Forelimb muscle (tissue), 1 donor: Measurements from ENCODE around the gene F8A1. TPM values are rescaled to one million over a fixed set of nuclear protein-coding genes. Genes with fewer than 3 reads are reported as not detected.
"Not testable (repeated sequence)": the region's sequence is repeated elsewhere in the genome, so short reads cannot be mapped to it uniquely, and the experiment has no call there.

Experiments
- DNase-seq: peaks from one replicate; pipeline ENCODE4 v3.0.0-alpha.2; 2013; ENCODE audit warnings: low read depth
- polyA plus RNA-seq: library from polyadenylated mRNA; unstranded; fragments of 120-200 nt; gene quantifications from one replicate; pipeline ENCODE4 v1.2.1, GENCODE V29; 2013; ENCODE audit not compliant: insufficient read length

Gene F8A1
- polyA plus RNA-seq = 8.1 TPM

DNA sequence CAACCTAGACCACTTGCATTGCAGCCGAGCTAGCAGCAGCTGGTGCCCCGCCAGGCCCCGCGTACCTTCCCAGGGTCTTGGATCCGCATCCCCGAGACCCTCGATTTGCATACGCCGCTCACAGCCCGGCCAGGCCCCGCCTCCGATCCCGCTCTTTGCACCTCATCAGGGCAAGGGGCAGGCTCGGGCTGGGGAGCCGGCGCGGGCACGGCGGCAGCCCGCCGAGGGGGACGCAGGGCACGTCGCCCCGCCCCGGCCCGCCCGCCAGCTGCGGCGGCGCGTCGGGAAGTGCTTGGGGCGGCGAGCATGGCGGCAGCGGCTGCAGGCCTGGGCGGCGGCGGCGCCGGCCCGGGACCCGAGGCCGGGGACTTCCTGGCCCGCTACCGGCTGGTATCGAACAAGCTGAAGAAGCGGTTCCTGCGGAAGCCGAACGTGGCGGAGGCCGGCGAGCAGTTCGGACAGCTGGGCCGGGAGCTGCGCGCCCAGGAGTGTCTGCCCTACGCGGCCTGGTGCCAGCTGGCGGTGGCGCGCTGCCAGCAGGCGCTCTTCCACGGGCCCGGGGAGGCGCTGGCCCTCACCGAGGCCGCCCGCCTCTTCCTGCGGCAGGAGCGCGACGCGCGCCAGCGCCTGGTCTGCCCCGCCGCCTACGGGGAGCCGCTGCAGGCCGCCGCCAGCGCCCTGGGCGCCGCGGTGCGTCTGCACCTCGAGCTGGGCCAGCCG is at the start of gene F8A1:
F8A1 (plus strand) TSS at position 287 of the 720 bp plus-strand sequence; CDS start at position 307, 20 bp downstream.
- DNase-seq = not testable (repeated sequence)

DNA sequence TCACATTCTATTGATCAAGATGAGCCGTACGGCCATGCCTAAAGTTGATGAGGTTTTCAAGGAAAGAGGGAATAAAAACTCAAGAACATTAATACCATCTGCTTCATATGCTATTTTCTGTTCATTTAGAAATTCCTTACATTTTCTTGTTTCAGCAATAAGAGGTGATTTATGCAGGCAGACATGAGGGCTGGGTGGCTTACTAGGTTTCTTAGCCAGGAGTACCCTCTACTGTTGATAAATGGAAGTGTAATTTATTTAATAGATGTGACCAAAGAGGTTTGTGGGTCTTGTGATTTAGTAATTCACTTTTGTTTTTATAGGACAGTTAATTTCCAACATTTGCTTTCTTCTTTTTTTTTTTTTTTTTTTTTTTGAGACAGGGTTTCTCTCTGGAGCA is 45.3 kb upstream of the F8A1 start:
- peak; percentile 9 for DNase-seq

DNA sequence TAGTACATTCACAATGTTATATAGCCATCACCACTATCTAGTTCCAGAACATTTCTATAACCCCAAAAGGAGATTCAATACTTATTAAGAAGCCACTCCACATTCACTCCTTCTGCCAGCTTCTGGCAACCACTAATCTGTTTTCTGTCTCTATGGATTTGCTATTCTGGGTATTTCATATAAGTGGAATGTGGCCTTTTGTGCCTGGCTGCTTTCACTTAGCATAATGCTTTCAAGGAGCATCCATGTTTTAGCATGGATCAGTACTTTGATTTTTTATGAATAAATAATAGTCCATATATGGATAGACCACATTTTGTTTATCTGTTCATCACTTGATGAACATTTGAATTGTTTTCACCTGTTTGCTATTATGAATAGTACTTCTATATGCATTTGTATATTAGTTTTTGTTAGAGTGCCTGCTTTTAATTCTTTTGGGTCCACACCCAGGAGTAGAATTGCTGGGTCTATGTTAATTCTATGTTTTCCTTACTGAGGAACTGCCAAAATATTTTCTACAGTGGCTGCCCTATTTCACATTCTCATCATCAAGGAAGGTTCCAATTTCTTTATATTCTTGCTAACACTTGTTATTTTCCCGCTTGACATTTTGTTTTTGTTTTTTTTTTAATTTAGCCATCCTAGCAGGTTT is 35.1 kb upstream of the F8A1 start:
- DNase-seq = no peak

DNA sequence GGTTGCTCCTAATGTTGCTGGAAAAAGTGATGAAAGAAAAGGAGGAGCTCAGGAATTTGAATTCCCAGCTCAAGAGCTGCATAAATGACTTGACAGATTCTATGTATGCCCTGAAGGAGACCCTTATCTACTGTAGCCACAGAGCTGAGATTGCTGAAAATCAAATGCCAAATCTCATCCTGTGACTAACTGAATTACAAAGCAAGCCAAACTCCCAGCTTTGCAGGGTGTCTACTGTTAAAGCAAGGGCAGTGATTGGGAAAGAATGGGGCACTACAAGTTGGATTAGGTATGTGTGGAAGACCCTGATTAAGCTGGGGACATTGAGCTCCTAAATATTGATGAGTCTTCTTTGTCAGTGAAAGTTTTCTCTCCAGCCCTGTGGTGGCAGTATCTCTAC is 30.9 kb upstream of the F8A1 start:
- no peak for DNase-seq

DNA sequence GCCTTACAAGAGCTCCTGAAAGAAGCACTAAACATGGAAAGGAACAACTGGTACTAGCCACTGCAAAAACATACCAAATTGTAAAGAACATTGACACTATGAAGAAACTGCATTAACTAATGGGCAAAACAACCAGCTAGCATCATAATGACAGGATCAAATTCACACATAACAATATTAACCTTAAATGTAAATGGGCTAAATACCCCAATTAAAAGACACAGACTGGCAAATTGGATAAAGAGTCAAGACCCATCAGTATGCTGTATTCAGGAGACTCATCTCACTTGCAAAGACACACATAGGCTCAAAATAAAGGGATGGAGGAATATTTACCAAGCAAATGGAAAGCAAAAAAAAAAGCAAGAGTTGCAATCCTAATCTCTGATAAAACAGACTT is 17.6 kb upstream of the F8A1 start:
- DNase-seq = not testable (repeated sequence)

DNA sequence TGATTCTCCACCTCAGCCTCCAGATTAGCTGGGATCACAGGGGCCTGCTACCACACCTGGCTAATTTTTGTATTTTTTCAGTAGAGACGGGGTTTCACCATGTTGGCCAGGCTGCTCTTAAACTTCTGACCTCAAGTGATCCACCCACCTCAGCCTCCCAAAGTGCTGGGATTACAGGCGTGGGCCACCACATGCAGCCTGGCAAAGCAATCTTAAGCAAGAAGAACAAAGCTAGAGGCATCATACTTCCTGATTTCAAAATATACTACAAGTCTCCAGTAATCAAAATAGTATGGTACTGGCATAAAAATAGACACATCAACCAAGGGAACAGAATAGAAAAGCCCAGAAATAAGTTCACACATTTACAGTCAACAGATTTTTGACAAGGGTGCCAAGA is 12.8 kb upstream of the F8A1 start:
- no peak for DNase-seq

DNA sequence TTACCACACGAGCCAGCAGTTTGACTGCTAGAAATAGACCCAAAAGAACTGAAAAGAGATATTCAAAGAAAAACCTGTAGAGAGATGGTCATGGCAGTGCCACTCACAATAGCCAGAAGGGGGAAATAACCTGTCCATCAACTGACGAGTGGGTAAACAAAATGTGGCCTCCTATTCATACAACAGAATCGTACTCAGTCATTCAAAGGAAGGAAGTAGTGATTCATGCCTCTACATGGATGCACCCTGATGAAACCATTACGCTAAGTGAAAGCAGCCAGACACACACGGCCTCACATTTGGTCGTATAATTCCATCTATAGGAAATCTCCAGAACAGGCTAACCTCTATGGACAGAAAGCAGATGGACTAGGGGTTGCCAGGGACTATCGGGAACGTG is 2.1 kb upstream of the F8A1 start:
- not testable (repeated sequence) for DNase-seq

DNA sequence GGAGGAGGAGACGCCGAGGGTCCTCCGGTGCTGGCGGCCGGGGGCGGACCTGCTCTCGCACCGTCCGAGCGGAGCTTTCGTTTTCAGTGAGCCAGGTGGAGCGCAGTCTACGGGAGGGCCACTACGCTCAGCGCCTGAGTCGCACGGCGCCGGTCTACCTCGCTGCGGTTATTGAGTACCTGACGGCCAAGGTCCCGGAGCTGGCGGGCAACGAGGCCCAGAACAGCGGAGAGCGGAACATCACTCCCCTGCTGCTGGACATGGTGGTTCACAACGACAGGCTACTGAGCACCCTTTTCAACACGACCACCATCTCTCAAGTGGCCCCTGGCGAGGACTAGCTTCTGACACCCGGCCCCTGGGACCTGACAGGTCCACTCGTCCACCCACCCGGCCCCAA is 1.1 kb upstream of the F8A1 start:
- DNase-seq = not testable (repeated sequence)

DNA sequence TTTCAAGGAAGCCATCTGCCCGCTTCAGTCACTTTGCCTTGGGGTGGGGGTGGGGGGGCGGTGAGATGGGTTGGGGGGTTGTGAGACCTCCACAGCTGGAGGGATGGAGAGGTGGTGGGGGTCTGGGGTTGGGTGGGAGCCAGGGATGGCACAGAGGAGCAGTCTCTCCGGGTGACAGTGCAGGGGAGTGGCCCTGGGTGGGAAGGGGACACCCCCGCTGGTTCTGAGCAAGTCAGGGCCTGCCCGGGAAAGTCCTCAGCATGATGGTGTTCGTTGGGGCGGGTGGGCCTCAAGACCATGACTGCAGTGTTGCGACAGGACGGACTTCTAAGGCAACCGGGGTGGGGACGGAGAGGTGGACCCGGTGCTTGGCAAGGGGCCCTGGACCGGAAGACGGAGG is 606 bp upstream of the F8A1 start:
- not testable (repeated sequence) for DNase-seq

DNA sequence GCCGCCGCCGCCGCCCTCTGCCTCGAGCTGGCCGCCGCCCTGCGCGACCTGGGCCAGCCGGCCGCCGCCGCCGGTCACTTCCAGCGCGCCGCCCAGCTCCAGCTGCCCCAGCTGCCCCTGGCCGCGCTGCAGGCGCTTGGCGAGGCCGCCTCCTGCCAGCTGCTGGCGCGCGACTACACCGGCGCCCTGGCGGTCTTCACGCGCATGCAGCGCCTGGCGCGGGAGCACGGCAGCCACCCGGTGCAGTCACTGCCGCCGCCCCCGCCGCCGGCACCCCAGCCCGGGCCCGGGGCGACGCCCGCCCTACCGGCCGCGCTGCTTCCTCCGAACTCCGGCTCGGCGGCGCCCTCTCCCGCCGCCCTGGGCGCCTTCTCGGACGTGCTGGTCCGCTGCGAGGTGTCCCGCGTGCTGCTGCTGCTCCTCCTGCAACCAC is 650 bp downstream of the F8A1 start:
- DNase-seq = not testable (repeated sequence)

DNA sequence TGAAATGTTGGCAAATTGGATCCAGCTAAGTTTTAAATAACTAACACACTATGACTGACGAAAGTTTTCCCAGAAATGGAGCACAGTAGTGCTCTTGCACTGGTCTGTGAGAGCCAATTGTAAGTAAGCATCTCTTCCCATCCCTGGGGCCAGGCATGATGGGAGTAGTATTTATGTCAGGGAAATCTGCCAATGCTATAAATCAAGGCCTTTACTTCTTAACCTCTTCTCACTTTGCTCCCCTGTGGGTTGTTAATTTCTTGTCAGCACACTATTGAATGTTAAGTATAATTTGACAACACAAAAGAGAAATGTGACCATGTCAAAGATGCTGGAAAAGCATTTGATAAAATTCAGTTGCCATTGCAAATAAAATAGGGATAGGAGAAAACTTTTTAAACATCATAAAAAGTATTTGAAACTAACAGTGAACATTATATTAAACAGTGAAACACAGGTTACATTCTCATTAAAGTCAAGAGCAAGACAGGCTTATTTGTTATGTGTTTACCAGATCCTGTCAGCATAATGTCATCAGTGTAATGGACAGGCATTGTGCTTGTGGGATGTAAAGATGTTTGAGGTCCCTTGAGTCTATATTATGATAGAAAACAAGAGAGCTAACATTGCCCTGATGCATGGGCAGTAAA is 5.0 kb downstream of the F8A1 start:
- DNase-seq = no peak

DNA sequence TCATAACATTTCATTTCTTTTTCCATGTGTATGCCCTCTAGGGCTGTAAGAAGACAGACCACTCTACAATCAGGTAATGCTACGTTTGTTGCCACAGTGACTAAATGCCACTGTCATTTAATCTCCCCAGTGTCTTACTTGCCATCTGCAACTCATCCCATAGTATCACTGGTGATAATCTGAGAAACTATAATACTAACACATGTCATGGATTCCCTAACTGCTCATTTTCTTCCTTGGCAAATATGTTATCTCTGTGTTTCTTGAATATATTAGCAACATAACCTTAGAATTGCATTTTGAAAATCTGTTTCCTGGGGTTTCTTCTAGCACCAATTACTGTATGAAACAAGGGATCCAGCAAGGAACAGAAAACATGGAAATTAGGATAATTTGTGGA is 6.1 kb downstream of the F8A1 start:
- no peak for DNase-seq

DNA sequence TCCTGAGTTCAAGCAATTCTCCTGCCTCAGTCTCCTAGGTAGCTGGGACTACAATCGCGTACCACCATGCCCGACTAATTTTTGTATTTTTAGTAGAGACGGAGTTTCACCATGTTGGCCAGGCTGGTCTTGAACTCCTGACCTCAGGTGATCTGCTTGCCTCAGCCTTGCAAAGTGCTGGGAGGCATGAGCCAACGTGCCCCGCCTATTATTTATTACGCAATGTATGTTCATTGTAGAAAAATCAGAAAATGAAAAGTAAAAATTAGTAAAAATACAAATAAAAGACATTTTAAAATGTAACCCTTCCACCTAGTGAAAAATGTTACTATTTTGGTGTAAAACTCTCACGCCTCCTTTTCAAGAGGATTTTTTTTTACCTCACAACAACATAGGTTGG is 14.2 kb downstream of the F8A1 start:
- DNase-seq = no peak

DNA sequence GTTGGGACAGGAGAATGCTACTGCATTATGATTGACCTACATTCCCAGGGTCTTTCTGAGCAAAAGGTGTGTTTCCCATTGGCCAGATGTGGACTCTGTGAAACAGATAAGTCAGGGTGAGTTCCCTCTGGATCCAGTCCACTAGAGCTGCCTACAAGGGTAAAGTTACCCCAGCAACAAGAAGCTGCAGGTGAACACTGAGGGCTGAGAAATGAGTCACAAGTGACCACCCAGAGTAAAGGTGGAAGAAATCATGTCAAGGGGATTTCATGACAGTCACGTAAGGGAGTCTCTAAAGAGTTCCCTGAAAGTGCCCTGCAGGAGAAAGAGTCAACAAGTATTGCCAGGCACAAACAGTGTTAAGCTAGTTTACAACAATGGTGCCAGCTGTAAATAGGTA is 16.3 kb downstream of the F8A1 start:
- no peak for DNase-seq

DNA sequence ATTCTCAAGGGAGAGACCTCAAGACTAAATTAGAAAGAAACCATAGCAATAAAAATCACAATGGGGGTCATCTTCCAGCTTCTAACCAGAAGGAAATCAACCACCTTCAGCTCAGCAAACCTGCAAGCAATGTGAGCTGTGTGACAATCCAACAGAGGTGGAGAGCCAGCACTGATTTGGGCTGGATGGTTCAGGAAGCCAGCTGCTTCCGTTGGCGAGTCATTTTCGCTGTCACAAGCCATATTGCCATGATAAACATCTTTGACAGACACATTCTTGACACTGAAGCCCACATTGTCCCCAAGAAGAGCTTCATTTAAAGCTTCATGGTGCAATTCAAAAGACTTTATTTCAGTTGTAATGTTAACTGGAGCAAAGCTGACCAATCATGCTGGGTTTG is 22.7 kb downstream of the F8A1 start:
- DNase-seq = no peak

DNA sequence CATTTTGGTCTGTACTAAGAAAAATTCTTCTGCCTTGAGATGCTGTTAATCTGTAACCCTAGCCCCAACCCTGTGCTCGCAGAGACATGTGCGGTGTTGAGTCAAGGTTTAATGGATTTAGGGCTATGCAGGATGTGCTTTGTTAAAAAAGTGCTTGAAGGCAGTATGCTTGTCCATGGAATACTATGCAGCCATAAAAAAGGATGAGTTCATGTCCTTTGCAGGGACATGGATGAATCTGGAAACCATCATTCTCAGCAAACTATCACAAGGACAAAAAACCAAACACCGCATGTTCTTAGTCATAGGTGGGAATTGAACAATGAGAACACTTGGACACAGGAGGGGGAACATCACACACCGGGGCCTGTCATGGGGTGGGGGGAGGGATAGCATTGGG is 23.9 kb downstream of the F8A1 start:
- DNase-seq = not testable (repeated sequence)

DNA sequence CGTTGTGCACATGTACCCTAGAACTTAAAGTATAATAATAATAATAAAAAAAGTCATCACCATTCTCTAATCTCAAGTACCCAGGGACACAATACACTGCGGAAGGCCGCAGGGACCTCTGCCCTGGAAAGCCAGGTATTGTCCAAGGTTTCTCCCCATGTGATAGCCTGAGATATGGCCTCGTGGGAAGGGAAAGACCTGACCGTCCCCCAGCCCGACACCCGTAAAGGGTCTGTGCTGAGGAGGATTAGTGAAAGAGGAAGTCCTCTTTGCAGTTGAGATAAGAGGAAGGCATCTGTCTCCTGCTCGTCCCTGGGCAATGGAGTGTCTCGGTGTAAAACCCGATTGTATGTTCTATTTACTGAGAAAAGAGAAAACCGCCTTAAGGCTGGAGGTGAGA is 24.4 kb downstream of the F8A1 start:
- DNase-seq = not testable (repeated sequence)

DNA sequence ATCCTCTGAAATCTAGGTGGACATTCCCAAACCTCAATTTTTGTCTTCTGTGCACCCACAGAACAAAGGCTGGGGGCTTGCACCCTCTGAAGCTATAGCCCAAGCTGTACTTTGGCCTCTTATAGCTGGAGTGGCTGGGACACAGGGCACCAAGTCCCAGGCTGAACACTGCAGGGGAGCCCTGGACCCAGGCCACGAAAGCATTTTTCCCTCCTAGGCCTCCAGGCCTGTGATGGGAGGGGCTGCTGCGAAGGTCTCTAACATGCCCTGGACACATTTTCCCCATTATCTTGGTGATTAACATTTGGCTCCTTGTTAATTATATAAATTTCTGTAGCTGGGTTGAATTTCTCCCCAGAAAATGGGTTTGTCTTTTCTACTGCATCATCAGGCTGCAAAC is 27.9 kb downstream of the F8A1 start:
- DNase-seq = no peak

DNA sequence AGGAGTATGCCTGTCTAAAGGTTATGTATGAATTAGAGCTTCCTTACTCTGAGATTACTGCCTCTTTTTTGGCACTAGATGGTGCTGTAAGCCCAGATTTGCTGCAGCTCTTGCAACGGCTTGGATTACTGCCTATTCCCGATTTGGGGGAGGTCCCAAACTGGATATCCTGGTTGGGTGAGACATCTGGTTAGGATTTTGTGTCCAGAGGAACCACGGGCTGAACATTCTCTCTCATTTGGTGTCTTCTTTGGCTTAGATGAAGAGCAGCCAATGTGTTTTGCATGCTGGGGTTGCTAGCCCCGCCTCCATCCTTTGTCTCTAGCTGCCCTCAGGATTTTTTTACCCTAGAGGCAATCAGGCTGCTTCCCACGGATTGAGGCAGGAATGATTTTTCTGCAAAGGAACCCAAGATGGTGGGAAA is 31.9 kb downstream of the F8A1 start:
- DNase-seq = peak; percentile 46

DNA sequence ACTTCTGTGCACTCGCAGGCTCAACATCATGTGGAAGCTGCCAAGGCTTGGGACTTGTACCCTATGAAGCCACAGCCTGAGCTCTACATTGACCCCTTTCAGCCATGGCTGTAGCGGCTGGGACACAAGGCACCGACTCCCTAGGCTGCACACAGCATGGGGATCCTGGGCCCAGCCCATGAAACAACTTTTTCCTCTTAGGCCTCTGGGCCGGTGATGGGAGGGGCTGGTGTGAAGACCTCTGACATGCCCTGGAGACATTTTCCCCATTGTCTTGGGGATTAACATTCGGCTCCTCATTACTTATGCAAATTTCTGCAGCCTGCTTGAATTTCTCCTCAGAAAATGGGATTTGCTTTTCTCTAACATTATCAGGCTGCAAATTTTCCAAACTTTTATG is 38.6 kb downstream of the F8A1 start:
- DNase-seq = not testable (repeated sequence)
